Measurements from ENCODE around the gene ACP2.
"Not testable (repeated sequence)": the region's sequence is repeated elsewhere in the genome, so short reads cannot be mapped to it uniquely, and the experiment has no call there.

Gene ACP2

DNA sequence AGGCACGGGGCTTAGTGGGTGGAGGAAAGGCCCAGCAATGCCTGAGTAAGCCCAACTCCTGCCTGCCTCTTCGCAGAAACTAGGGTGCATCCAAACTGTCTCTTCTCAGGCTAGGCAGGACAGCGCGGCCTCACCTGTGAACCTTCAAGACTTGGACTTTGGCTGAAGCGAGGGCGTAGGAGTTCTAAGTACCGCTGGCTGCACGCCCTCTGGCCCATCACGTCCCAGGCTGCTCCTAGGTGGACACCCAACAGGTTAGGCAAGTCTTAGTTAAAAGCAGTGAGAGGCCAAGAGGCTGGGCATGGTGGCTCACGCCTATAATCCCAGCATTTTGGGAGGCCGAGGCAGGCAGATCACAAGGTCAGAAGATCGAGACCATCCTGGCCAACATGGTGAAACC is 35.7 kb downstream of the ACP2 start:
- TF ChIP-seq, protein P1, sequence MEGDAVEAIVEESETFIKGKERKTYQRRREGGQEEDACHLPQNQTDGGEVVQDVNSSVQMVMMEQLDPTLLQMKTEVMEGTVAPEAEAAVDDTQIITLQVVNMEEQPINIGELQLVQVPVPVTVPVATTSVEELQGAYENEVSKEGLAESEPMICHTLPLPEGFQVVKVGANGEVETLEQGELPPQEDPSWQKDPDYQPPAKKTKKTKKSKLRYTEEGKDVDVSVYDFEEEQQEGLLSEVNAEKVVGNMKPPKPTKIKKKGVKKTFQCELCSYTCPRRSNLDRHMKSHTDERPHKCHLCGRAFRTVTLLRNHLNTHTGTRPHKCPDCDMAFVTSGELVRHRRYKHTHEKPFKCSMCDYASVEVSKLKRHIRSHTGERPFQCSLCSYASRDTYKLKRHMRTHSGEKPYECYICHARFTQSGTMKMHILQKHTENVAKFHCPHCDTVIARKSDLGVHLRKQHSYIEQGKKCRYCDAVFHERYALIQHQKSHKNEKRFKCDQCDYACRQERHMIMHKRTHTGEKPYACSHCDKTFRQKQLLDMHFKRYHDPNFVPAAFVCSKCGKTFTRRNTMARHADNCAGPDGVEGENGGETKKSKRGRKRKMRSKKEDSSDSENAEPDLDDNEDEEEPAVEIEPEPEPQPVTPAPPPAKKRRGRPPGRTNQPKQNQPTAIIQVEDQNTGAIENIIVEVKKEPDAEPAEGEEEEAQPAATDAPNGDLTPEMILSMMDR (IDR thresholded peaks at IDR 0.05; ENCODE audit: control insufficient read depth, insufficient read depth, low read depth, low read length, missing control alignments), result no peak
- DNase-seq (ENCODE audit: low read depth), result no peak
- no peak overlapping the region for H3K4me3 ChIP-seq (ENCODE audit: control insufficient read depth, low read depth, low read length)

DNA sequence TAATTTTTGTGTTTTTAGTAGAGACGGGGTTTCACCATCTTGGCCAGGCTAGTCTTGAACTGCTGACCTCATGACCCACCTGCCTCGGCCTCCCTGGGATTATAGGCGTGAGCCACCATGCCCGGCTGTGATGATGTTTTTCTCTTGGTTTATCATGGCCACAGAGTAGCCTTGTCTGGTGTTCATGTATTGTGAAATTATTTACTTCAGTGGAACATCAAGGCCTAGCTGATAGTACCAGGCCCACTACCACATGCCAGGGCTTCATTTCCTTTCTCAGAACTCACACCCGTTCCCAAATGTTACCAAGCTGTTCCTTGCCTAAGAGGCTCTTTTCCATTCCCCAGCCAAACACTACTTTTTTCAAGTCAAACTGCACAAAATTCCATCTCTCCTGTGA is 40.0 kb downstream of the ACP2 start:
- TF ChIP-seq, protein P1 (IDR thresholded peaks at IDR 0.05; ENCODE audit: control insufficient read depth, insufficient read depth, low read depth, low read length, missing control alignments), result no peak
- DNase-seq (ENCODE audit: low read depth), result no peak
- no peak overlapping the region for H3K4me3 ChIP-seq (ENCODE audit: control insufficient read depth, low read depth, low read length)

DNA sequence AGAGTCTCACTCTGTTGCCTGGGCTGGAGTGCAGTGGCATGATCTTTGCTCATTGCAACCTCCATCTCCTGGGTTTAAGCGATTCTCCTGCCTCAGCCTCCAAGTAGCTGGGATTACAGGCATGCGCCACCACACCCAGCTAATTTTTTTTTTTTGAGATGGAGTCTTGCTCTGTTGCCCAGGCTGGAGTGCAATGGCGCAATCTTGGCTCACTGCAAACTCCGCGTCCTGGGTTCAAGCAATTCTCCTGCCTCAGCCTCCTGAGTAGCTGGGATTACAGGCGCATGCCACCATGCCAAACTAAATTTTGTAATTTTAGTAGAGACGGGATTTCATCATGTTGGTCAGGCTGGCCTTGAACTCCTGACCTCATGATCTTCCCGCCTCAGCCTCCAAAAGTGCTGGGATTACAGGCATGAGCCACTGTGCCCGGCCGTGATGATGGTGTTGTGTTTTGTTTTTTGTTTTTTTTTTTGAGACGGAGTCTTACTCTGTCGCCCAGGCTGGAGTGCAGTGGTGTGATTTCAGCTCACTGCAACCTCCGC is 40.5 kb downstream of the ACP2 start:
- DNase-seq (ENCODE audit: low read depth); H3K4me3 ChIP-seq (ENCODE audit: control insufficient read depth, low read depth, low read length): not testable (repeated sequence)

DNA sequence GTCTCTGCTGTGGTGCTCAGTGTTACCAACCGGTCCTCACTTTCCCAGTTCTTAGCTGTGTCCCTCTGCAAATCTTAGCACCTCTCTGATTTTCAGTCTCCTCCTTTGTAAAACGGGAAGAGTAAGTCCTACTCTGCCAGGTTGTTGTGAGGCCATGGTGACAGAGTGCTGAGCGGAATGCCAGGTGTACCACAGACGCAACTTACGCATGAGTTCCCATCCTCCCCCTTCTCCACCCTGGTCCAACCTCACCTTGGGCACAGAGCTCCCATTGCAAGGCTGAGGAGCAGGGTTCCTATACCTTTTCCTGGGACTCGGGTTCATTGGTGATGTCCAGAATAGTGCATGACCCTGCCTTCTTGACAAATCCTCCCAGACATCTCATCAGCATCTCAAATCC is 41.2 kb downstream of the ACP2 start:
- H3K4me3 ChIP-seq (ENCODE audit: control insufficient read depth, low read depth, low read length), result no peak overlapping the region
- TF ChIP-seq, protein P1 (IDR thresholded peaks at IDR 0.05; ENCODE audit: control insufficient read depth, insufficient read depth, low read depth, low read length, missing control alignments), result no peak
- DNase-seq (ENCODE audit: low read depth), result no peak

DNA sequence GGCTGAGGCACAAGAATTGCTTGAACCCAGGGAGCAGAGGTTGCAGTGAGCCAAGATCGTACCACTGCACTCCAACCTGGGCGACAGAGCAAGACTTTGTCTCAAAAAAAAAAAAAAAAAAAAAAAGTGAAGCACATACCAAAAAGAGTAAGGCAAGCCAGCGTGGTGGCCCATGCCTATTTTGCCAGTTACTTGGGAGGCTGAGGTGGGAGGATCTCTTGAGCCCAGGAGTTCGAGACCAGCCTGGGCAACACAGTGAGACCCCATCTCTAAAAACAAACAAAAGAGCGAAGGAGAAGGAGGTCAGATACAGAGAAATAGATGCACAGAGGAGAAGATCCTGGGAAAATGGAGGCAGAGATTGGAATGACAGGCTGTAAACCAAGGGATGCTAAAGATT is 42.0 kb downstream of the ACP2 start:
- H3K4me3 ChIP-seq (ENCODE audit: control insufficient read depth, low read depth, low read length); DNase-seq (ENCODE audit: low read depth): not testable (repeated sequence)

DNA sequence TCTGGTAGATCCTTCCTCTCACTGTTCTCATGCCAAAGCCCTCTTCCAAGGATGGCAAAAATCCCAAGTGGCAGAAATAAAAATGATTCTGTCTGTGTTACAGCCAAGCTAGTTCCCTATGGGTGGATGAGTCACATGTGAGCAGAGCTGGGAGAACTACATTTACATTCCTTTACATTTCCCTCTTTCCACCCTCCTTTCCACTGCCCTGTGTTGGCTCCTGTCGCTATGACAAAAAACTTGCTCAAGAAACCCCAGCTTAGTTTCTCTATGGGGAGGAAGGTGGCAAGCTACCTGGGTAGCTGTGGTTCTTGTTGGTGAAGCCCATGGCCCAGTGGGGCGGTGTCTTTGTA is 44.0 kb downstream of the ACP2 start:
- no peak for DNase-seq (ENCODE audit: low read depth)
- no peak overlapping the region for H3K4me3 ChIP-seq (ENCODE audit: control insufficient read depth, low read depth, low read length)
- TF ChIP-seq, protein P1 (IDR thresholded peaks at IDR 0.05; ENCODE audit: control insufficient read depth, insufficient read depth, low read depth, low read length, missing control alignments), result no peak

DNA sequence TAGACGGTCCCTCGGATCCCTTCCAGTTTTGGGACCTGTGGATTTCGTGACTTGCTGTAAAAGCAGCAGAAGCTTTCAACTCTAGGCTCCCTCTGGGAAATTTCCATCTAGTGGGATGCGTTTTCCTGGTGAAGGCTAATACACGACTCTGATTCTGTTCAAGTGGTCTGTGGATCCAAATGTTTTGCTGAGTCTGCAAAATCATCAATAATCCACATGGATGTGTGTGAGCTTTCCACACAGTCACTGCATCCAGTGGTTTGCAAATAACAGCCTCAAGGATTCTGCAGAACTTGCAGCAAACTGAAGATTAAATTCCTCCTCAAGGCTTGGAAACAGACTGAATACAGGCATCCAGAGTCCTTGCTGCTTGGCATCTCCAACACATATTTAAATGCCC is 46.0 kb downstream of the ACP2 start:
- DNase-seq (ENCODE audit: low read depth), result no peak
- TF ChIP-seq, protein P1 (IDR thresholded peaks at IDR 0.05; ENCODE audit: control insufficient read depth, insufficient read depth, low read depth, low read length, missing control alignments), result no peak
- no peak overlapping the region for H3K4me3 ChIP-seq (ENCODE audit: control insufficient read depth, low read depth, low read length)

DNA sequence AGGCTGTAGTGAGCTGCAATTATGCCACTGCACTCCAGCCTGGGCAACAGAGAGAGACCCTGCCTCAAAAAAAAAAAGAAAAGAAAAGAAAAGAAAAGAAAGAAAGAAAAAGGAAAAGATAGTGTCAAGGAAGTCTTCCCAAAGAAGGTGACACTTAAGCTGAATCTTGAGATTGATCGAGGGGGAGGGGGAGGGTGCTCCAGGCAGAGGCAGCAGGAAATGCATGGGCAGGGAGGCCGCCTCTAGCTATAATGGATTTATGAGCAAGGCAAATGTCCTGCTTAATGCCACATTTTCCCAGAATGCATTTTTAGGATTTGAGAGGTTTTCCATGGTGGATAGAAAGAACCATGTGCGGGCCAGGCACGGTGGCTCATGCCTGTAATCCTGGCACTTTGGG is 47.6 kb downstream of the ACP2 start:
- TF ChIP-seq, protein P1 (IDR thresholded peaks at IDR 0.05; ENCODE audit: control insufficient read depth, insufficient read depth, low read depth, low read length, missing control alignments), result no peak
- H3K4me3 ChIP-seq (ENCODE audit: control insufficient read depth, low read depth, low read length), result no peak overlapping the region
- no peak for DNase-seq (ENCODE audit: low read depth)

DNA sequence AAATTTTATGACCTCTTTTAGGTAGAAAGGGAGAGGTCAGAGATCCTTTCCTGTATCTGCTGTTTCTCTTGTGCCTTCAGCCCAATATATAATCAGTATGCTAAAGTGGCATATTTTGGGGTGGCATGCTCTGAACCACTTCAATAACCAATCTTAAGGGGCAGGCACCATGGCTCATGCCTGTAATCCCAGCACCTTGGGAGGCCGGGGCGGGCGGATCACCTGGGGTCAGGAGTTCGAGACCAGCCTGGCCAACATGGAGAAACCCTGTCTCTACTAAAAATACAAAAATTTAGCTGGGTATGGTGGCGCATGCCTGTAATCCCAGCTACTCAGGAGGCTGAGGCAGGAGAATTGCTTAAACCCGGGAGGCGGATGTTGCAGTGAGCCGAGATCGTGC is 50.5 kb downstream of the ACP2 start:
- H3K4me3 ChIP-seq (ENCODE audit: control insufficient read depth, low read depth, low read length); DNase-seq (ENCODE audit: low read depth): not testable (repeated sequence)
